HG03045 (cell line): ENCODE data around the gene RAD9A.

Source experiments
- ATAC-seq: cut with Tn5 transposase; IDR thresholded peaks from one replicate; pipeline ENCODE4 v1.9.1; 2021; ENCODE audit warnings: mild to moderate bottlenecking, moderate library complexity; ENCODE audit not compliant: unreplicated experiment

RAD9A gene

GRCh38 chr11:67407688-67408163 lies 15.9 kb downstream of the RAD9A start:
- no peak for ATAC-seq

- no peak for ATAC-seq
These were observed 16.8 kb downstream of the RAD9A start for GRCh38 chr11:67408437-67409200.

GRCh38 chr11:67409261-67409666 lies 17.5 kb downstream of the RAD9A start:
- no peak for ATAC-seq

- ATAC-seq = no peak
These were observed 18.1 kb downstream of the RAD9A start for GRCh38 chr11:67409781-67410368.

GRCh38 chr11:67410369-67410831 lies 18.6 kb downstream of the RAD9A start:
- ATAC-seq = no peak

- no peak for ATAC-seq
These were observed 19.4 kb downstream of the RAD9A start for GRCh38 chr11:67410984-67411784.

GRCh38 chr11:67411785-67412152 lies 20.0 kb downstream of the RAD9A start:
- no peak for ATAC-seq

GRCh38 chr11:67412495-67413179 lies 20.9 kb downstream of the RAD9A start:
- ATAC-seq = no peak

- ATAC-seq = no peak
These were observed 21.6 kb downstream of the RAD9A start for GRCh38 chr11:67413266-67413849.

GRCh38 chr11:67415501-67416304 lies 23.9 kb downstream of the RAD9A start, which contains the start of gene CARNS1:
Gene CARNS1, plus strand, starts transcription at chr11:67415678. Its CDS starts 522 bp downstream, at chr11:67416200.
- no peak for ATAC-seq

- no peak for ATAC-seq
These were observed 24.9 kb downstream of the RAD9A start for GRCh38 chr11:67416416-67417335.

GRCh38 chr11:67417425-67417824 lies 25.6 kb downstream of the RAD9A start:
- ATAC-seq = no peak

- no peak for ATAC-seq
These were observed 26.9 kb downstream of the RAD9A start for GRCh38 chr11:67418476-67419281.

- no peak for ATAC-seq
These were observed 27.7 kb downstream of the RAD9A start for GRCh38 chr11:67419325-67420049.

GRCh38 chr11:67420147-67420645 lies 28.4 kb downstream of the RAD9A start:
- no peak for ATAC-seq

GRCh38 chr11:67420646-67421429 lies 29.1 kb downstream of the RAD9A start:
- peak; percentile 82 for ATAC-seq
